HepG2 (cell line): ENCODE results near the gene XPO5. TPM values are rescaled to one million over a fixed set of nuclear protein-coding genes. Genes with fewer than 3 reads are reported as not detected.

Experiments used
- AHR ChIP-seq: IDR thresholded peaks from 2 replicates; pipeline ENCODE4 v1.6.1; 2018; ENCODE audit warnings: missing genetic modification reagents, missing compliant biosample characterization
- ATF2 ChIP-seq: sonication (generic); formaldehyde crosslinking; IDR thresholded peaks from 2 replicates; pipeline ENCODE4 v1.4.0; 2020; ENCODE audit warnings: missing genetic modification reagents
- DBP ChIP-seq: sonication (generic); formaldehyde crosslinking; IDR thresholded peaks from 2 replicates; pipeline ENCODE4 v1.4.0; 2020; ENCODE audit warnings: missing genetic modification reagents; ENCODE audit errors: not compliant biosample characterization
- DPF2 ChIP-seq: sonication (generic); formaldehyde crosslinking; IDR thresholded peaks from 2 replicates; pipeline ENCODE4 v1.4.0; 2020; ENCODE audit warnings: mild to moderate bottlenecking, low read depth, missing genetic modification reagents, borderline replicate concordance
- ELF1 ChIP-seq: sonication (generic); formaldehyde crosslinking; IDR thresholded peaks from 2 replicates; pipeline ENCODE4 v1.4.0; 2020; ENCODE audit warnings: missing genetic modification reagents
- HNRNPLL ChIP-seq: fragments of 200-400 bp; formaldehyde crosslinking; IDR thresholded peaks from 2 replicates; pipeline ENCODE4 v1.6.1; 2017; ENCODE audit warnings: mild to moderate bottlenecking, low read depth, low read length; ENCODE audit not compliant: poor library complexity, severe bottlenecking
- KAT2B ChIP-seq: fragments of 150-350 bp; IDR thresholded peaks from 2 replicates; pipeline ENCODE4 v1.6.1; 2014; ENCODE audit warnings: low read depth, low read length, borderline replicate concordance
- KLF13 ChIP-seq: sonication (generic); formaldehyde crosslinking; IDR thresholded peaks from 2 replicates; pipeline ENCODE4 v1.4.0; 2020; ENCODE audit warnings: mild to moderate bottlenecking, missing genetic modification reagents
- MXD4 ChIP-seq: IDR thresholded peaks from 2 replicates; pipeline ENCODE4 v1.6.1; 2016; ENCODE audit warnings: mild to moderate bottlenecking, missing biosample characterization, missing genetic modification reagents
- NR3C1 ChIP-seq: sonication (generic); formaldehyde crosslinking; IDR thresholded peaks from 2 replicates; pipeline ENCODE4 v1.4.0; 2020; ENCODE audit warnings: missing genetic modification reagents
- POLR2G ChIP-seq: fragments of 200-400 bp; formaldehyde crosslinking; IDR thresholded peaks from 2 replicates; pipeline ENCODE4 v1.6.1; 2018; ENCODE audit warnings: mild to moderate bottlenecking, low read depth, low read length, moderate library complexity
- SNRNP70 ChIP-seq: fragments of 200-400 bp; formaldehyde crosslinking; IDR thresholded peaks from 2 replicates; pipeline ENCODE4 v1.6.1; 2017; ENCODE audit warnings: mild to moderate bottlenecking, low read depth, low read length, moderate library complexity
- STAT5B ChIP-seq: sonication (generic); formaldehyde crosslinking; IDR thresholded peaks from 2 replicates; pipeline ENCODE4 v1.4.0; 2020; ENCODE audit warnings: missing genetic modification reagents
- TCF7 ChIP-seq: sonication (generic); IDR thresholded peaks from 2 replicates; pipeline ENCODE4 v1.6.1; 2016; ENCODE audit warnings: antibody characterized with exemption, low read depth
- YY1 ChIP-seq: IDR thresholded peaks from 2 replicates; pipeline ENCODE4 v1.6.1; 2011; ENCODE audit warnings: low read length, low read depth, moderate library complexity, mild to moderate bottlenecking; ENCODE audit not compliant: insufficient read depth, insufficient replicate concordance
- ZHX1 ChIP-seq: sonication (generic); formaldehyde crosslinking; IDR thresholded peaks from 2 replicates; pipeline ENCODE4 v1.8.1; 2022; ENCODE audit warnings: low read depth, mild to moderate bottlenecking, missing genetic modification reagents
- ZMYM2 ChIP-seq: sonication (generic); formaldehyde crosslinking; IDR thresholded peaks from 2 replicates; pipeline ENCODE4 v1.8.0; 2022; ENCODE audit warnings: mild to moderate bottlenecking, missing genetic modification reagents
- ZNF207 ChIP-seq: fragments of 450-650 bp; IDR thresholded peaks from 2 replicates; pipeline ENCODE4 v1.6.1; 2016; ENCODE audit warnings: antibody characterized with exemption, borderline replicate concordance
- ZNF251 ChIP-seq: sonication (generic); formaldehyde crosslinking; IDR thresholded peaks from 2 replicates; pipeline ENCODE4 v1.9.0; 2021; ENCODE audit warnings: mild to moderate bottlenecking, missing genetic modification reagents
- ZSCAN12 ChIP-seq: sonication (generic); formaldehyde crosslinking; IDR thresholded peaks from 2 replicates; pipeline ENCODE4 v1.9.0; 2021; ENCODE audit warnings: mild to moderate bottlenecking, missing genetic modification reagents
- polyA plus RNA-seq, 8 experiments: library from polyadenylated mRNA; depleted of rRNA in 3 of 8; stranded (reverse) in 7 of 8; unstranded in 1 of 8; fragments of >200 nt; fragmentation: Illumina TruSeq in 4 of 8; extraction: Trizol in 4 of 8; gene quantifications; 2 replicates each; pipeline versions ENCODE4 v1.2.1 to v1.2.3, GENCODE V29; 2011 to 2016; ENCODE audit warnings: low read depth in 4 of 8, missing spikeins in 1 of 8, mixed read lengths in 1 of 8; ENCODE audit not compliant: insufficient read depth in 1 of 8
- total RNA-seq, 5 experiments: library from RNA; depleted of rRNA; stranded (reverse); fragments of >200 nt; fragmentation: Illumina TruSeq; extraction: Trizol; gene quantifications; 2 replicates each; pipeline ENCODE4 v1.2.3, GENCODE V29; 2016; ENCODE audit warnings: low read depth in 1 of 5
- TF ChIP-seq, protein P1 (sequence below): sonication (generic); formaldehyde crosslinking; IDR thresholded peaks from 2 replicates; pipeline ENCODE4 v1.4.0; 2020; ENCODE audit warnings: missing genetic modification reagents

The XPO5 gene
- total and polyA plus RNA-seq, 2 of the 13 experiments (the other 11 are each of a cell fraction or from before 2014, with no cell fraction given) = 52.2 to 68.0 TPM

DNA sequence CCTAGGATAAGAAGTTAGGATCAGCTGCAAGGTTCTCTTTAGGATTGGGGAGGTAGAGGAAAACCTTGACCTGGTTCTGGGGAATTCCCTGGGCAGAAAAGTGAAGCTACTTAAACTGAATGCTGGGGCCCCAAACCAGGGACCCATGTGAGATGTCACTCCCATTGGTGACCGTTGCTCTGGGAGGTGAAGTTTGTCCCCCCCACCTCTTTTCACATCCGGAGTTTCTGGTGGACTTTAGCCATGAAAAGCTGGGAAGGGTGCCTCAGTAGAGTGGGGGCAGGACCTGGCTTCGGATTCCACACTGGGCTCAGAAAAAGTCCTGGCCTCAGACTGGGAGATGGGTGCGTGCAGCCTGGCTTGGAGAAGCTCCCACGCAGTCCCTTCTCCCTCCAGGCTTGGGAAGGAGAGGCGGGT lies 85.3 kb downstream of the XPO5 start (continued):
- TF ChIP-seq, protein P1, sequence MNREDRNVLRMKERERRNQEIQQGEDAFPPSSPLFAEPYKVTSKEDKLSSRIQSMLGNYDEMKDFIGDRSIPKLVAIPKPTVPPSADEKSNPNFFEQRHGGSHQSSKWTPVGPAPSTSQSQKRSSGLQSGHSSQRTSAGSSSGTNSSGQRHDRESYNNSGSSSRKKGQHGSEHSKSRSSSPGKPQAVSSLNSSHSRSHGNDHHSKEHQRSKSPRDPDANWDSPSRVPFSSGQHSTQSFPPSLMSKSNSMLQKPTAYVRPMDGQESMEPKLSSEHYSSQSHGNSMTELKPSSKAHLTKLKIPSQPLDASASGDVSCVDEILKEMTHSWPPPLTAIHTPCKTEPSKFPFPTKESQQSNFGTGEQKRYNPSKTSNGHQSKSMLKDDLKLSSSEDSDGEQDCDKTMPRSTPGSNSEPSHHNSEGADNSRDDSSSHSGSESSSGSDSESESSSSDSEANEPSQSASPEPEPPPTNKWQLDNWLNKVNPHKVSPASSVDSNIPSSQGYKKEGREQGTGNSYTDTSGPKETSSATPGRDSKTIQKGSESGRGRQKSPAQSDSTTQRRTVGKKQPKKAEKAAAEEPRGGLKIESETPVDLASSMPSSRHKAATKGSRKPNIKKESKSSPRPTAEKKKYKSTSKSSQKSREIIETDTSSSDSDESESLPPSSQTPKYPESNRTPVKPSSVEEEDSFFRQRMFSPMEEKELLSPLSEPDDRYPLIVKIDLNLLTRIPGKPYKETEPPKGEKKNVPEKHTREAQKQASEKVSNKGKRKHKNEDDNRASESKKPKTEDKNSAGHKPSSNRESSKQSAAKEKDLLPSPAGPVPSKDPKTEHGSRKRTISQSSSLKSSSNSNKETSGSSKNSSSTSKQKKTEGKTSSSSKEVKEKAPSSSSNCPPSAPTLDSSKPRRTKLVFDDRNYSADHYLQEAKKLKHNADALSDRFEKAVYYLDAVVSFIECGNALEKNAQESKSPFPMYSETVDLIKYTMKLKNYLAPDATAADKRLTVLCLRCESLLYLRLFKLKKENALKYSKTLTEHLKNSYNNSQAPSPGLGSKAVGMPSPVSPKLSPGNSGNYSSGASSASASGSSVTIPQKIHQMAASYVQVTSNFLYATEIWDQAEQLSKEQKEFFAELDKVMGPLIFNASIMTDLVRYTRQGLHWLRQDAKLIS (CRISPR knock-in tag) = no peak
- no peak for TF ChIP-seq YY1
- no peak for TF ChIP-seq KLF13 (CRISPR knock-in tag)
- no peak for TF ChIP-seq AHR (CRISPR knock-in tag)
- TF ChIP-seq HNRNPLL = no peak
- TF ChIP-seq ZNF251 = no peak
- no peak for TF ChIP-seq NR3C1 (CRISPR knock-in tag)
- 0 out of 2 replicates have a peak, but pooled peaks have one; percentile 47 for TF ChIP-seq ZHX1 (CRISPR knock-in tag)
- TF ChIP-seq DBP = no peak
- TF ChIP-seq ELF1 (CRISPR knock-in tag) = peak; percentile 66; the same call in 1 of the 2 replicates
- no peak for TF ChIP-seq KAT2B
- no peak for TF ChIP-seq POLR2G
- no peak for TF ChIP-seq MXD4 (CRISPR knock-in tag)
- TF ChIP-seq ATF2 (CRISPR knock-in tag) = peak; percentile 35; the same call in 1 of the 2 replicates
- no peak for TF ChIP-seq SNRNP70
- TF ChIP-seq ZMYM2 = no peak
- no peak for TF ChIP-seq ZNF207
- TF ChIP-seq TCF7 = 0 out of 2 replicates have a peak, but pooled peaks have one; percentile 7
- no peak for TF ChIP-seq STAT5B
- TF ChIP-seq ZSCAN12 = 0 out of 2 replicates have a peak, but pooled peaks have one; percentile 64
- peak; percentile 94 for TF ChIP-seq DPF2 (CRISPR knock-in tag)
